Smooth muscle cell of the brain vasculature (primary cell): Measurements from ENCODE around the gene ARMC7.
"Not testable (repeated sequence)": the region's sequence is repeated elsewhere in the genome, so short reads cannot be mapped to it uniquely, and the experiment has no call there.

Experiments used
- DNase-seq: peaks from one replicate; pipeline ENCODE4 v3.0.0-alpha.2; 2012; ENCODE audit warnings: low read depth, low spot score

Gene ARMC7

GRCh38 chr17:75109407-75110233, at the start of gene ARMC7:
Gene ARMC7, plus strand, starts transcription at chr17:75109969. Its CDS starts 320 bp downstream, at chr17:75110289.
- peak; percentile 49 for DNase-seq

- no peak for DNase-seq
Measured at GRCh38 chr17:75060434-75061054, 49.2 kb upstream of the ARMC7 start.

- DNase-seq: no peak
Measured at GRCh38 chr17:75061055-75061438, 48.7 kb upstream of the ARMC7 start.

- DNase-seq: no peak
Measured at GRCh38 chr17:75061618-75062017, 48.2 kb upstream of the ARMC7 start.

- no peak for DNase-seq
Measured at GRCh38 chr17:75063201-75063600, 46.6 kb upstream of the ARMC7 start.

GRCh38 chr17:75063626-75064025, 46.1 kb upstream of the ARMC7 start:
- no peak for DNase-seq

- DNase-seq: no peak
Measured at GRCh38 chr17:75064040-75064439, 45.7 kb upstream of the ARMC7 start.

- no peak for DNase-seq
Measured at GRCh38 chr17:75064460-75064859, 45.3 kb upstream of the ARMC7 start.

- no peak for DNase-seq
Measured at GRCh38 chr17:75064867-75065561, 44.8 kb upstream of the ARMC7 start.

GRCh38 chr17:75065562-75066151, 44.1 kb upstream of the ARMC7 start:
- no peak for DNase-seq

GRCh38 chr17:75067856-75068255, 41.9 kb upstream of the ARMC7 start:
- DNase-seq: no peak

- DNase-seq: no peak
Measured at GRCh38 chr17:75068750-75069149, 41.0 kb upstream of the ARMC7 start.

GRCh38 chr17:75069783-75070182, 40.0 kb upstream of the ARMC7 start:
- DNase-seq: no peak

GRCh38 chr17:75071478-75072271, 38.1 kb upstream of the ARMC7 start:
- not testable (repeated sequence) for DNase-seq

- not testable (repeated sequence) for DNase-seq
Measured at GRCh38 chr17:75072909-75073308, 36.9 kb upstream of the ARMC7 start.

- DNase-seq: no peak
Measured at GRCh38 chr17:75073618-75074047, 36.1 kb upstream of the ARMC7 start.

- DNase-seq: no peak
Measured at GRCh38 chr17:75074532-75074931, 35.2 kb upstream of the ARMC7 start.

GRCh38 chr17:75075597-75076336, 34.0 kb upstream of the ARMC7 start:
- no peak for DNase-seq

- DNase-seq: no peak
Measured at GRCh38 chr17:75077072-75077495, 32.7 kb upstream of the ARMC7 start.

- no peak for DNase-seq
Measured at GRCh38 chr17:75077496-75078283, 32.1 kb upstream of the ARMC7 start.
